Spleen (tissue), 7 donors: ENCODE data around the gene FGR.

Experiments
- CTCF ChIP-seq, 11 experiments: fragments of 200-600 bp in 7 of 11; fragments of 450-650 bp in 4 of 11; sonication (generic) in 4 of 11; IDR thresholded peaks in 8 of 11; conservative IDR thresholded peaks in 3 of 11; 1 replicate in 7 of 11; 2 replicates in 4 of 11; pipeline versions ENCODE4 v1.4.0 to v1.8.0; 2016 to 2021; ENCODE audit warnings: antibody characterized with exemption in 11 of 11, inconsistent platforms in 4 of 11, mild to moderate bottlenecking in 1 of 11
- POLR2A ChIP-seq, 3 donors: fragments of 450-650 bp; IDR thresholded peaks; one replicate each; pipeline ENCODE4 v1.5.1; 2017; ENCODE audit warnings: antibody characterized with exemption in 3 of 3, mild to moderate bottlenecking in 1 of 3
- POLR2AphosphoS5 ChIP-seq, 3 donors: sonication (generic); formaldehyde crosslinking; IDR thresholded peaks; one replicate each; pipeline ENCODE4 v1.5.1; 2017; ENCODE audit warnings: antibody characterized with exemption in 3 of 3
- donor health status: DM: no; HTN: no; CAD: no; lungs with moderate emphysema.
- donor health status: DM: no; HTN: no; CAD: no.
- donor health status: DM: no; HTN: no; CAD: no.

- TF ChIP-seq CTCF (IDR thresholded peaks at IDR 0.05 in 8 of 11, conservative IDR thresholded peaks at IDR 0.05 in 3 of 11) (no peak), POLR2AphosphoS5 (IDR thresholded peaks at IDR 0.05) (no peak), POLR2A (IDR thresholded peaks at IDR 0.05) (no peak)
These were observed 47.5 kb upstream of the FGR start for GRCh38 chr1:27682351-27682944.
